ENCODE measurements around the gene FILIP1. TPM values are rescaled to one million over a fixed set of nuclear protein-coding genes. Genes with fewer than 3 reads are reported as not detected.

Gene FILIP1
- total RNA-seq, 1 experiment from 2014 or later = 2.9 TPM

- TF ChIP-seq ZNF121 (CRISPR knock-in tag; IDR thresholded peaks at IDR 0.05) (no peak), TEAD1 (CRISPR knock-in tag; IDR thresholded peaks at IDR 0.05) (no peak), RELA (CRISPR knock-in tag; IDR thresholded peaks at IDR 0.05; ENCODE audit: borderline replicate concordance) (no peak)
- TF ChIP-seq, protein P1, sequence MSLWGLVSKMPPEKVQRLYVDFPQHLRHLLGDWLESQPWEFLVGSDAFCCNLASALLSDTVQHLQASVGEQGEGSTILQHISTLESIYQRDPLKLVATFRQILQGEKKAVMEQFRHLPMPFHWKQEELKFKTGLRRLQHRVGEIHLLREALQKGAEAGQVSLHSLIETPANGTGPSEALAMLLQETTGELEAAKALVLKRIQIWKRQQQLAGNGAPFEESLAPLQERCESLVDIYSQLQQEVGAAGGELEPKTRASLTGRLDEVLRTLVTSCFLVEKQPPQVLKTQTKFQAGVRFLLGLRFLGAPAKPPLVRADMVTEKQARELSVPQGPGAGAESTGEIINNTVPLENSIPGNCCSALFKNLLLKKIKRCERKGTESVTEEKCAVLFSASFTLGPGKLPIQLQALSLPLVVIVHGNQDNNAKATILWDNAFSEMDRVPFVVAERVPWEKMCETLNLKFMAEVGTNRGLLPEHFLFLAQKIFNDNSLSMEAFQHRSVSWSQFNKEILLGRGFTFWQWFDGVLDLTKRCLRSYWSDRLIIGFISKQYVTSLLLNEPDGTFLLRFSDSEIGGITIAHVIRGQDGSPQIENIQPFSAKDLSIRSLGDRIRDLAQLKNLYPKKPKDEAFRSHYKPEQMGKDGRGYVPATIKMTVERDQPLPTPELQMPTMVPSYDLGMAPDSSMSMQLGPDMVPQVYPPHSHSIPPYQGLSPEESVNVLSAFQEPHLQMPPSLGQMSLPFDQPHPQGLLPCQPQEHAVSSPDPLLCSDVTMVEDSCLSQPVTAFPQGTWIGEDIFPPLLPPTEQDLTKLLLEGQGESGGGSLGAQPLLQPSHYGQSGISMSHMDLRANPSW (CRISPR knock-in tag; conservative IDR thresholded peaks at IDR 0.05; ENCODE audit: low read depth) = no peak
- TF ChIP-seq, protein P2, sequence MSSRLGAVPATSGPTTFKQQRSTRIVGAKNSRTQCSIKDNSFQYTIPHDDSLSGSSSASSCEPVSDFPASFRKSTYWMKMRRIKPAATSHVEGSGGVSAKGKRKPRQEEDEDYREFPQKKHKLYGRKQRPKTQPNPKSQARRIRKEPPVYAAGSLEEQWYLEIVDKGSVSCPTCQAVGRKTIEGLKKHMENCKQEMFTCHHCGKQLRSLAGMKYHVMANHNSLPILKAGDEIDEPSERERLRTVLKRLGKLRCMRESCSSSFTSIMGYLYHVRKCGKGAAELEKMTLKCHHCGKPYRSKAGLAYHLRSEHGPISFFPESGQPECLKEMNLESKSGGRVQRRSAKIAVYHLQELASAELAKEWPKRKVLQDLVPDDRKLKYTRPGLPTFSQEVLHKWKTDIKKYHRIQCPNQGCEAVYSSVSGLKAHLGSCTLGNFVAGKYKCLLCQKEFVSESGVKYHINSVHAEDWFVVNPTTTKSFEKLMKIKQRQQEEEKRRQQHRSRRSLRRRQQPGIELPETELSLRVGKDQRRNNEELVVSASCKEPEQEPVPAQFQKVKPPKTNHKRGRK (CRISPR knock-in tag; IDR thresholded peaks at IDR 0.05; ENCODE audit: borderline replicate concordance) = no peak
Measured at GRCh38 chr6:75327807-75328206, 165.8 kb downstream of the FILIP1 start (continued).

GRCh38 chr6:75326557-75327258 is 166.9 kb downstream of the FILIP1 start:
- Mint-ChIP-seq H3K27me3 (ENCODE audit: low read depth) (no peaks in the 10 kb centered on the region), H3K4me1 (peaks cover 21% of the 10 kb centered on the region), H3K36me3 (no peaks in the 10 kb centered on the region; the same call in 1 of the 2 replicates), H3K27ac (peak overlapping the region; percentile 1; the same call in 1 of the 2 replicates), H3K4me3 (peak overlapping the region; percentile 1; the same call in 1 of the 2 replicates), H3K9me3 (peaks cover 13% of the 10 kb centered on the region)
- TF ChIP-seq, protein P3, sequence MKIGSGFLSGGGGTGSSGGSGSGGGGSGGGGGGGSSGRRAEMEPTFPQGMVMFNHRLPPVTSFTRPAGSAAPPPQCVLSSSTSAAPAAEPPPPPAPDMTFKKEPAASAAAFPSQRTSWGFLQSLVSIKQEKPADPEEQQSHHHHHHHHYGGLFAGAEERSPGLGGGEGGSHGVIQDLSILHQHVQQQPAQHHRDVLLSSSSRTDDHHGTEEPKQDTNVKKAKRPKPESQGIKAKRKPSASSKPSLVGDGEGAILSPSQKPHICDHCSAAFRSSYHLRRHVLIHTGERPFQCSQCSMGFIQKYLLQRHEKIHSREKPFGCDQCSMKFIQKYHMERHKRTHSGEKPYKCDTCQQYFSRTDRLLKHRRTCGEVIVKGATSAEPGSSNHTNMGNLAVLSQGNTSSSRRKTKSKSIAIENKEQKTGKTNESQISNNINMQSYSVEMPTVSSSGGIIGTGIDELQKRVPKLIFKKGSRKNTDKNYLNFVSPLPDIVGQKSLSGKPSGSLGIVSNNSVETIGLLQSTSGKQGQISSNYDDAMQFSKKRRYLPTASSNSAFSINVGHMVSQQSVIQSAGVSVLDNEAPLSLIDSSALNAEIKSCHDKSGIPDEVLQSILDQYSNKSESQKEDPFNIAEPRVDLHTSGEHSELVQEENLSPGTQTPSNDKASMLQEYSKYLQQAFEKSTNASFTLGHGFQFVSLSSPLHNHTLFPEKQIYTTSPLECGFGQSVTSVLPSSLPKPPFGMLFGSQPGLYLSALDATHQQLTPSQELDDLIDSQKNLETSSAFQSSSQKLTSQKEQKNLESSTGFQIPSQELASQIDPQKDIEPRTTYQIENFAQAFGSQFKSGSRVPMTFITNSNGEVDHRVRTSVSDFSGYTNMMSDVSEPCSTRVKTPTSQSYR (CRISPR knock-in tag; IDR thresholded peaks at IDR 0.05) = no peak
- TF ChIP-seq ATF1 (CRISPR knock-in tag; IDR thresholded peaks at IDR 0.05) = no peak
- CTCF ChIA-PET = interaction anchor here (1.0 to 1.3 kb wide), 3 partner anchors 8 to 60 kb away, joined by 3 to 5 read pairs (median 4); no protein-coding TSS in a partner anchor
- ATAC-seq (peak; percentile 78), DNase-seq (ENCODE audit: low spot score) (no peak)
- POLR2A ChIA-PET = interaction anchor here (0.5 kb wide), 1 partner anchor 719 kb away, joined by 9 read pairs; no protein-coding TSS in a partner anchor

- ATAC-seq = no peak
- peak overlapping the region; percentile 35; the same call in 1 of the 2 replicates for H3K27ac Mint-ChIP-seq
- no peaks in the 10 kb centered on the region; the same call in 1 of the 2 replicates for H3K27me3 Mint-ChIP-seq (ENCODE audit: low read depth)
- H3K4me3 Mint-ChIP-seq = no peak overlapping the region
- peaks cover 9% of the 10 kb centered on the region for H3K36me3 Mint-ChIP-seq
- CTCF ChIA-PET = interaction anchor here (2.0 kb wide), 1 partner anchor 22 kb away, joined by 7 read pairs; no protein-coding TSS in a partner anchor
- no peak for DNase-seq (ENCODE audit: low spot score)
- TF ChIP-seq ZBTB21 (CRISPR knock-in tag; IDR thresholded peaks at IDR 0.05; ENCODE audit: borderline replicate concordance) = no peak
- TF ChIP-seq CBFB (CRISPR knock-in tag; IDR thresholded peaks at IDR 0.05; ENCODE audit: low read depth) = no peak
- no peak for TF ChIP-seq OVOL2 (CRISPR knock-in tag; IDR thresholded peaks at IDR 0.05; ENCODE audit: borderline replicate concordance)
- TF ChIP-seq RELA (CRISPR knock-in tag; IDR thresholded peaks at IDR 0.05; ENCODE audit: borderline replicate concordance) = no peak
- TF ChIP-seq FOXK1 (CRISPR knock-in tag; IDR thresholded peaks at IDR 0.05) = no peak
- H3K9me3 Mint-ChIP-seq = peaks cover 19% of the 10 kb centered on the region
- peaks cover 10% of the 10 kb centered on the region for H3K4me1 Mint-ChIP-seq
- POLR2A ChIA-PET = no interaction called here
Measured at GRCh38 chr6:75318900-75319299, 174.7 kb downstream of the FILIP1 start.
